Stimulated activated CD4-positive, alpha-beta T cell treated with anti-CD3 and anti-CD28 coated beads, Interleukin-2, amount 100 ng/mL, for 24 hours (primary cell): ENCODE measurements around the gene TC2N.
"Not testable (repeated sequence)": the region's sequence is repeated elsewhere in the genome, so short reads cannot be mapped to it uniquely, and the experiment has no call there.

Experiments
- DNase-seq, 2 donors: peaks; one replicate each; pipeline ENCODE4 v3.0.0-alpha.2; 2020

The TC2N gene

GRCh38 chr14:91888641-91889476, 21.5 kb upstream of the TC2N start:
- no peak for DNase-seq

DNA sequence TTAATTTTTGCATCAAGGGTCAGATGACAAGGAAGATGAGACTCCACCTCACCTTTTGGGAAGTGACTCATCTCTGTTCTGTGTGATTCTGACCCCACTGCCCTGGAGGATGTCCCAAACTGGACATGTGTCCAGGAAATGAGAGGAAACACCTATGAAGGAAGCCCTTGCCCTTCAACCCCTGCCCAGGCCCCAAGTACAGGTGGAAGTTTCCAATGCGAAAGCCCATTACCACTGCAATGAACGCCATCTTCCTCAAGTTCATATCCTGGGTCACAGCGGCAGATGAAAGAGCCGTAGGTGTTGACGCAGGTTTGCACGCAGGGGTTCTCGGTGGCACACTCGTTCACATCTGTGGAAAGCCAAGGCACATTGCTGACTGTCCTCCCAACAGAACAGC, 19.6 kb upstream of the TC2N start:
- no peak for DNase-seq

GRCh38 chr14:91885839-91886238, 18.5 kb upstream of the TC2N start:
- DNase-seq = no peak

GRCh38 chr14:91885113-91885712, 17.9 kb upstream of the TC2N start:
- no peak for DNase-seq

GRCh38 chr14:91884664-91885063, 17.3 kb upstream of the TC2N start:
- no peak for DNase-seq

DNA sequence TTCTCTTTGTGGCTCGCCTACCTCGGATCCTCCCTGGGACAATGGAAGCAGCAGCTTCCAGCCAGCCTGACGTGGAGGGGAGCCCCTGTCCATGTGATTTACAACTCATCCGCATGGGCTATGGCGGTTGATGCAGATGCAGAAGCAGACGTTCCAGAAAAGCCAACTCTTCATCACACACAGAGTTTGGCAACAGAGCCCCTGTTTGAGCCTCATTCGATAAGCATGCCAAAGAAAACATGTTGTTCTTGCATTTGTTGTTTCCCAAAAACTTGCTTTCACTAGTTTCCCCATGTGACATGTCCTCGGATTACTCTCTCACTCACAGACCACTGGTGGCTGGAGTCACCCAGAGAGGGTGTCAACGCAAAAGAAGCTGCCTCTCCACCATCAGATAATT, 16.4 kb upstream of the TC2N start:
- DNase-seq = no peak

- DNase-seq = no peak
These were observed 15.4 kb upstream of the TC2N start for GRCh38 chr14:91882776-91883175.

DNA sequence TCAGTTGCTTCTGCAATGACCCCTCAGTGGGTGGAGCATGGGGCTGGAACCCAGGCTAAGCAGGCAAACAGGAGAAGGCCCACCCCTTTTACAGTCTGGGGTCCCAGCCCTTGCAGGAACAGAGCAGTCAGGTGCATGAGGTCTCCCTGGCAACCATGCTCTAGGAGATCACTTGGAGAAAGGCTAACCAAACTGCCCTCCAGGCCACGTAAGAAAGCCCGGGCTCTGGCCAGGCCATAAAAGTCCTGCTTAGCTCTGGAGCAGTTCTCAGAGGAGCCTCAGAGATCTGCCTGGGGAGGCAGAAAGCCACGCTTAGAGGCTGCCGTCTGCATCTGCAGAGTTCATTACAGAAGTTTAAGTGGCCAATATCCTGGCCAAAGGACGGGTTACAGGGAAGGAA, 15.0 kb upstream of the TC2N start:
- no peak for DNase-seq

DNA sequence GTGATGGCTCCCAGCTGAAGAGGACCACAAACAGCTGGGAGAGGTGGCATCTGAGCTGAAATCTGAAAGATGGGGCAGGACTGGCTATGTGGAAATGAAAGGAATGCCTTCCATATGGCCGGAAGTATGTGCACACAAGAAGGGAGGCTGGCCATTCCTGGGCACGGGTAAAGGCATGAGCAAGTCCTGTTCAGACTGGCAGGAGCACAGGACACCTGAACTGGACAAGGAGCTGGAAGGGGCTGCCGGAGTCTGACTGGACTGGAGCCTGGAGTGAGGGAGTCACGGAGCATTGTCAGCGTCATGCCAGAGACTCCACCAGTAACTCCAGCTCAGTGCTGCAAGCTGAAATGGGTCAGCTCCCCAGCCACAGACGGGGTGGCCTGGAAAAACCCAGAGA, 11.9 kb upstream of the TC2N start:
- no peak for DNase-seq

DNA sequence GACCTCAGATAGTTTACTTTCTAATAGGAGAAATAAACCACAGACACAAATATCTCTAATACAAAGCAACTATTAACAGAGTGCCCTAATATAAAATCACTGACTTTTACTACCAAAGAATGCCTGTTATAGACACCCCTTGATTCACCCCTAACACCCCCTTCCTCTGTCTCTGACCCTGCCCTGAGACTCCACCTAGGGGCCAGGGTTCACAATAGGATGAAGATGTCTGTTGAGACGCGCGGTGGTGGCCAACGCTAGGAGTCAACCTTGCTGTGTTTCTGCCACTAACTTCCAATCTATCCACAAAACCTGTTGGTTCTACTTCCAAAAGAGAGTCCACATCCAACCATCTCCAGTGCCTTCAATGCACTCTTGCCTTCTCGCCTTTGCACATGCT, 10.9 kb upstream of the TC2N start:
- no peak for DNase-seq

- no peak for DNase-seq
These were observed 10.1 kb upstream of the TC2N start for GRCh38 chr14:91877376-91877915.

DNA sequence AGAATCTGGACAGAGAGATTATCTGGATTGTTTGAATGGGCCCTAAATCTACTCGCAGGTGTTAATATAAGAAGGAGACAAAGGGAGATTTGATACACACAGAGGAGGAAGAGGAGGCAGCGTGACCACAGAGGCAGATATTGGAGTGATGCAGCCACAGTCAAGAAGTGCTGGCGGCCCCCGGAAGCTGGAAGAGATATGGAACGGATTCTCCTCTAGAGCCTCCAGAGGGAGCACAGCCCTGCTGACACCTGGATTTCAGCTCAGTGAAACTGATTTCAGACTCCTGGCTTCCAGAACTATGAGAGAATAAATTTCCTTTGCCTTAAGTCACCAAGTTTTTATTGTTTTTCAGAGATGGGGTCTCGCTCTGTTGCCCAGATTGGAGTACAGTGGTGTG, 9.2 kb upstream of the TC2N start:
- no peak for DNase-seq

- DNase-seq = no peak
These were observed 8.4 kb upstream of the TC2N start for GRCh38 chr14:91875525-91876286.

GRCh38 chr14:91873471-91874415, 6.4 kb upstream of the TC2N start:
- peak; percentile 45 to 62 for DNase-seq

DNA sequence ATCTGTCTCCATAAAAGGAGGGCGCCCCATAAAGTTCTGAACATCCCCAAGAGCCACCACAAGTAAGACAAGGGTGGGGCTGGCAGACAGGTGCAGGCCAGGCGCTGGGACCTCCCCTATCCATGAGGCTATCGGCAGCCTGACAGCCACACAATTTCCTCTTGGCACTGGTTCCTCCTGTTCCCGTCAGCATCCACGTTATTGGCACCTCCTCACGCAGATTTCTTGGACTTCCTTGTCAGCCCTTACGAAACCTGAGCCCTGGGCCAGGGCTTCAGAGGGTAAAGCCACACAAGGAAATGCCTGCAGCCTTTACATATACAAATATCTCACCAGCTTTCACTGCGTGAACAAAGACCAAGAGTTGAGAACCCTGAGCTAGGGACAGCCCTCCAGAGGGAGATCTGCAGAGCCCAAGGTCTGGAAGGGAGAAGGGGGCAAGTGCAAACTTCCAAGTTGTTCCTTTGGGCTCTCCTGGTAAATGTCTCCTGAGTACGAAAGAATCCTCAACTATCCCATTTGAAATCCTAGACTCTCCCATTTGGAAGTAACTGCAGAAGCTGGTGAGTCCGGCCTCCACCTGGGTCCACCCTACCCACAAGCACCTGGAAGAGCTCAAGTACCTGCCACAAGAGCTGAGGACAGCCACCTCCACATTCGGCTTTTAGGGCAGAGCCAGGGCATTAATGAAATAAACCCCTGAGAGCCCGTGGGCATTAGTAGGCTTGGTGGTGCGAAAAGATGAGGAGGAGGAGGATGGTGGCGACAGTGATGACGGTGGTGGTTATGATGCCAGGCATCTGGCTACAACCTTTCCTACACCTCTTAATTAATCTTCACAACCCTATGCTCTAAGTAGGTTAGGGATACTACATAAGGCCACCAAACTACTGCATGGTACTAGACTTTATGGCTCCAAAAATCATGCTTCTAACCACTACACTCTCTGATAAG, 5.5 kb upstream of the TC2N start:
- no peak for DNase-seq

GRCh38 chr14:91872011-91872501, 4.7 kb upstream of the TC2N start:
- peak; percentile 43 to 47 for DNase-seq

DNA sequence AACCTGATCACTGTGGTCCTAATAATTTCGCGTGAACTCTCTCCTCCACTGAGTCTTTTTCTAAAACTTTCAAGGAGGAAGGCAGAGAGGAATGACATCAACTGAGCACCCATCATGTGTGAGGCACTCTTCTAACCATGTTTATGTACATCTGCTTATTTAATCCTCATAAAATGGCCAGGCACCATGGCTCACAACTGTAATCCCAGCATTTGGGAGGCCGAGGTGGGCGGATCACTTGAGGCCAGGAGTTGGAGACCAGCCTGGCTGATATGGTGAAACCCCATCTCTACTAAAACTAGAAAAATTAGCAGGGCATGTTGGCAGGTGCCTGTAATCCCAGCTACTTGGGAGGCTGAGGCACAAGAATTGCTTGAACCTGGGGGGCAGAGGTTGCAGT, 4.1 kb upstream of the TC2N start:
- DNase-seq = not testable (repeated sequence)

GRCh38 chr14:91870890-91871289, 3.6 kb upstream of the TC2N start:
- DNase-seq = no peak

GRCh38 chr14:91870001-91870400, 2.7 kb upstream of the TC2N start:
- peak; percentile 48 for DNase-seq

DNA sequence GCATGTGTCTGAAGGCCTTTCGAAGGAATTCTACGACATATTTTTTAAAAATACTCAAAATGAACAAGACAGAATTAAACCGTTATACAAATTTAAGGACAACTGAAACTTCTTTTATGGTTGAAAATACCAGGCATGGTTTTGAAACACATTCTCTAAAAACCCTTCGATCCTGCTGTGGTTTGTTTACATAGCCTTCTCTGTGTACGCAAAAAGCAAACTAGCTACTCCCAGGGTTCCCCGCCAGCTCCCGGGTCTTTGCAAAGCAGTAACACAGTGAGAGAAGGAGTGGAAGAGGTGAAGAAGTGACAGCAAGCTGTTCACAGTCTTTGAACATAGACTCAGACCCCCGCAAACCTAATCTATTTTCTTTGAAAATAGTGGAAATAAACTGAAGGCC, 2.2 kb upstream of the TC2N start:
- no peak for DNase-seq
